Measurements from ENCODE around the gene NR2E1.
A peak's percentile ranks its signal among the peaks of the same experiment; 100 is the strongest.

Gene NR2E1

DNA sequence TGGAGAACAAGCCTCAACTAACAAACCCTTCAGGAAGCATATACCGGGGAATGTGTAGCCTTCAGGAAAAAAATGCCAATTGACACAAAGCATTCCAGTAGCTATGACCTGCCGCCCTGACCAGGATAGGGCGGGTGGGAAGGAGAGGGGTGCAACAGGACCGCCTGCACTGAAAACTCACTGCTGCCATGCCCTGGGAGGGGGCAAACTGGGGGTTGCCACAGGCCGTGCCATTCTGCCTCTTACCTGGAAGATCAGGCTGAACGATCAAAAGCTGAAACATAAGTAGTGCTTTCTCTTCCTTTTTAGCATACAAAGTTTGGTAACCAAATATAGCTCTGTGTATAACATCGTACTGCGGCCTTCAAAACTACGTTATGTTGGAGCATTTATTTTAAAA is 21.7 kb downstream of the NR2E1 start:
- Histone ChIP-seq H3K36me3 (ENCODE audit: insufficient read depth, low read length) (no peaks in the 10 kb centered on the region), H3K9me3 (ENCODE audit: low read length) (no peaks in the 10 kb centered on the region), H3K4me1 (ENCODE audit: insufficient read depth, low read length) (no peaks in the 10 kb centered on the region), H3K27me3 (ENCODE audit: insufficient read depth, low read length) (peaks cover 4% of the 10 kb centered on the region), H3K4me3 (ENCODE audit: low read length) (no peak overlapping the region), H2AFZ (ENCODE audit: low read depth, low read length) (no peak overlapping the region)

DNA sequence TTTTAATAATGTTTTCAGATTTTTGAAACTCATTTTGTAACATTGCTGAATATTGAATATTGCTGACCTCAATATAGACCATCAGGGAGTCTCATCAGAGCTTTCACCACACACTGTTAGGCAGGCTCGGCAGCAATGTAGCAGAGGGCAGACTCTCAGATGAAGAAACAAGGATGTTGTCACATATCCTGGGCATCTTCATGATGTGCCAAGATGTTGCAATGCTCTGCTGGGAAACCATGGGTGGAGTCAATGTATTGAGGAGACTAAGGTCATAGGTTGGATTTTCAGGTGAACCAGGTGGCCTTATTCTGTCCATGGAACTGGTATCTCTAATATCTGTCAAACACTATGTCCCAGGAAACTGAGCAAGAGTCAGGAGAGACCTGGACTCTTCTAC is 27.3 kb downstream of the NR2E1 start:
- no peaks in the 10 kb centered on the region for H3K27me3 ChIP-seq (ENCODE audit: insufficient read depth, low read length)
- no peaks in the 10 kb centered on the region for H3K9me3 ChIP-seq (ENCODE audit: low read length)
- no peak overlapping the region for H3K4me3 ChIP-seq (ENCODE audit: low read length)
- H3K4me1 ChIP-seq (ENCODE audit: insufficient read depth, low read length) = no peaks in the 10 kb centered on the region
- no peaks in the 10 kb centered on the region for H3K36me3 ChIP-seq (ENCODE audit: insufficient read depth, low read length)
- H2AFZ ChIP-seq (ENCODE audit: low read depth, low read length) = no peak overlapping the region

DNA sequence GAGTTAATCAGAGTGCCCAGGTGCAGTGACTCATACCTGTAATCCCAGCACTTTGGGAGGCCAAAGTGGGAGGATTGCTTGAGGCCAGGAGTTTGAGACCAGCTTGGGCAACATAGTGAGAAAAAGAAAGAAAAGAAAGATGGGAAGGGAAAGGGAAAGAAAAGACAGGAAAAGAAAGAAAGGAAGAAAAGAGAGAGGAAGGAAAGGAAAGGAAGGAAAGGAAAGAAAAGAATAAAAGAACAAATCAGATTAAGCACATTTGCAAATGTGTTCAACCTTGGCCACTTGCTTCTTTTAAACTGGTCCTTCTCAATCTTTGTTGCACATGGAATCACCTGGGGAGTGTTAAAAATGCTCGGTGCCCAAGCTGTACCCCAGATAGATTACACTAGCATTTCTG is 28.0 kb downstream of the NR2E1 start:
- Histone ChIP-seq H2AFZ (ENCODE audit: low read depth, low read length) (no peak overlapping the region), H3K27me3 (ENCODE audit: insufficient read depth, low read length) (no peaks in the 10 kb centered on the region), H3K4me1 (ENCODE audit: insufficient read depth, low read length) (no peaks in the 10 kb centered on the region), H3K9me3 (ENCODE audit: low read length) (no peaks in the 10 kb centered on the region), H3K4me3 (ENCODE audit: low read length) (no peak overlapping the region), H3K36me3 (ENCODE audit: insufficient read depth, low read length) (no peaks in the 10 kb centered on the region)

DNA sequence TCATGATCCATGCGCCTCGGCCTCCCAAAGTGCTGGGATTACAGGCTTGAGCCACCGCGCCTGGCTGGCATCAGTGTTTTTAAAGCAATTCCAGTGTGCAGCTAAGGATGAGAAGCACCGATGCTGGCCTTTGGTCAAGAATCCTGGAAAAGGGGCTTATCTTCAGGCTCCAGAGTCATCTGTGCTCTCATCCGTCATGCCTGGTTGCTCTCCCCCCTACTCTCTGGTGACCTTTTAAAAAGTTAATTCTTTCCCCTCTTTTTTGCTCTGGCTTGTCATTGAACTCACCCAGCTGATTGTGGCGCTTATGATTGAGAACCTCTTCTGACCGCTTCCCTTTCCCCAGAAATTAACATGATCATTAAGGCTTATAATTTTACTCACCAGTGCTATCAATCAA is 28.7 kb downstream of the NR2E1 start:
- Histone ChIP-seq H3K27me3 (ENCODE audit: insufficient read depth, low read length) (no peaks in the 10 kb centered on the region), H2AFZ (ENCODE audit: low read depth, low read length) (no peak overlapping the region), H3K9me3 (ENCODE audit: low read length) (no peaks in the 10 kb centered on the region), H3K4me1 (ENCODE audit: insufficient read depth, low read length) (no peaks in the 10 kb centered on the region), H3K36me3 (ENCODE audit: insufficient read depth, low read length) (no peaks in the 10 kb centered on the region), H3K4me3 (ENCODE audit: low read length) (no peak overlapping the region)

GRCh38 chr6:108195209-108195608 is 29.4 kb downstream of the NR2E1 start:
- no peaks in the 10 kb centered on the region for H3K36me3 ChIP-seq (ENCODE audit: insufficient read depth, low read length)
- no peaks in the 10 kb centered on the region for H3K9me3 ChIP-seq (ENCODE audit: low read length)
- H3K27me3 ChIP-seq (ENCODE audit: insufficient read depth, low read length) = no peaks in the 10 kb centered on the region
- no peak overlapping the region for H2AFZ ChIP-seq (ENCODE audit: low read depth, low read length)
- H3K4me1 ChIP-seq (ENCODE audit: insufficient read depth, low read length) = no peaks in the 10 kb centered on the region
- no peak overlapping the region for H3K4me3 ChIP-seq (ENCODE audit: low read length)

GRCh38 chr6:108198761-108199498 is 33.1 kb downstream of the NR2E1 start:
- Histone ChIP-seq H3K27me3 (ENCODE audit: insufficient read depth, low read length) (no peaks in the 10 kb centered on the region), H3K36me3 (ENCODE audit: insufficient read depth, low read length) (no peaks in the 10 kb centered on the region), H2AFZ (ENCODE audit: low read depth, low read length) (no peak overlapping the region), H3K4me3 (ENCODE audit: low read length) (no peak overlapping the region), H3K4me1 (ENCODE audit: insufficient read depth, low read length) (peaks cover 14% of the 10 kb centered on the region), H3K9me3 (ENCODE audit: low read length) (no peaks in the 10 kb centered on the region)

- Histone ChIP-seq H2AFZ (ENCODE audit: low read depth, low read length) (no peak overlapping the region), H3K27me3 (ENCODE audit: insufficient read depth, low read length) (no peaks in the 10 kb centered on the region), H3K4me3 (ENCODE audit: low read length) (no peak overlapping the region), H3K9me3 (ENCODE audit: low read length) (no peaks in the 10 kb centered on the region), H3K36me3 (ENCODE audit: insufficient read depth, low read length) (no peaks in the 10 kb centered on the region), H3K4me1 (ENCODE audit: insufficient read depth, low read length) (peaks cover 15% of the 10 kb centered on the region)
These were observed 34.4 kb downstream of the NR2E1 start for GRCh38 chr6:108200186-108200585.

DNA sequence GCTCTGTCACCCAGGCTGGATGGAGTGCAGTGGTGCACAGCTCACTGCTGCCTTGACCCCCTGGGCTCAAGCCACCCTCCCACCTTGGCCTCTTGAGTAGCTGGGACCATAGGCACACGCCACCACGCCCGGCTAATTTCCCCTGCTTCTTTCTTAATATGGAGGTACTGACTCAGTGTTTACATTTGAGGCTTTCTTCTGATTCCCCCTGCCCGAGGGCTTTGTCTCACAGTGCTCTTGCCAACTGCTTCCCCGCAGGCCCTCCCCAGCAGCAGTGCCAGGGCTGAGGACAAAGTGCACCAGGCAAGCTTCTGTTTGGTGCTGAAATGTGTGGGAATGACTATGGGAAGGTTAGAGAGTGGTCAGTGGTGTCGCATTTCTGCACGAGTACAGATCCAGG is 34.8 kb downstream of the NR2E1 start:
- H3K9me3 ChIP-seq (ENCODE audit: low read length) = no peaks in the 10 kb centered on the region
- H3K36me3 ChIP-seq (ENCODE audit: insufficient read depth, low read length) = no peaks in the 10 kb centered on the region
- H3K4me3 ChIP-seq (ENCODE audit: low read length) = no peak overlapping the region
- peaks cover 15% of the 10 kb centered on the region for H3K4me1 ChIP-seq (ENCODE audit: insufficient read depth, low read length)
- H3K27me3 ChIP-seq (ENCODE audit: insufficient read depth, low read length) = no peaks in the 10 kb centered on the region
- no peak overlapping the region for H2AFZ ChIP-seq (ENCODE audit: low read depth, low read length)

DNA sequence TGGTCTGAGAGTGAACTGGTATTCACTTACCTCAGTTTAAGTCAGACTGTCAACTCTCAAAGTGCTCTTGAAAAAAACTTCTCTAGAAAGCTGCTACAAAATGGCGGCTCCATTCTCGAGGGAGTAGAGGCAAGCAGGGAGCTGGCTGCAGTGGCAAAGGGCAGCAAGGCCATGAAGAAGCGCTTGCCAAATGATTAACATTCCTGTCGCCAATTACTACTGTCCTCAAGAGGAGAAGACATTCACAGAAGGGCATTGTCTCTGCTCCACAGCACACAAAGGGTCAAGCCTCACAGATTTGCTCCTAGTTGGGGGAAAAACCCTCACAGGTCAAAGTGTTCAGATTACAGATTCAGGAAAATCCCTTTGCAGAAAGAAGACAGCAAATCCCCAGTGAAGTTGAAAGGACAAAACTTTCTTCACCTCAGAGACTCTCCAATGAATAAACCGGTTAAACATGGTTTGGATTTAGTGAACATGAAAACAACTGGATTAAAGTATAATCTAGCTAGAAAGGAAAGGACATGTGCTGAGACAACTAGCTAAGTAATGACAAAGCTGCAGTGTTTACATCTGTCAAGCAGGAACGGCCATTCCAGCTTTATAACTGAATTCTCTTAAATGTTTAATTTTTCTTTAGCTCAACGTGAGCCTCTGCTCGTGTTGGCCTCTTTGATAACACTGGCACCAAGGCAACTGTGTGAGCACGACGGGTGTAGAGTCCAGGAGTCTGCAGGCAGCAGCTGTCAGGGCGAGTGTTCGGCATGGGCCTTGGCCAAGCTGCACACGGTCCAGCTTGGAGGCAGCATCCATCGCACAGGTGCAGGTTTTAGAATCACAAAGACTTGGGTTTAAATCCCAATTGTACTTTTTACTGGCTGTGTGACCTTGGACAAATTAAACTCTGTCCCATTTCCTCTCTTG is 37.6 kb downstream of the NR2E1 start:
- Histone ChIP-seq H3K36me3 (ENCODE audit: insufficient read depth, low read length) (no peaks in the 10 kb centered on the region), H3K4me1 (ENCODE audit: insufficient read depth, low read length) (peaks cover 15% of the 10 kb centered on the region), H3K27me3 (ENCODE audit: insufficient read depth, low read length) (no peaks in the 10 kb centered on the region), H2AFZ (ENCODE audit: low read depth, low read length) (peak overlapping the region; percentile 30), H3K4me3 (ENCODE audit: low read length) (no peak overlapping the region), H3K9me3 (ENCODE audit: low read length) (no peaks in the 10 kb centered on the region)

- Histone ChIP-seq H3K9me3 (ENCODE audit: low read length) (no peaks in the 10 kb centered on the region), H3K4me1 (ENCODE audit: insufficient read depth, low read length) (peaks cover 15% of the 10 kb centered on the region), H3K4me3 (ENCODE audit: low read length) (no peak overlapping the region), H3K27me3 (ENCODE audit: insufficient read depth, low read length) (no peaks in the 10 kb centered on the region), H2AFZ (ENCODE audit: low read depth, low read length) (no peak overlapping the region), H3K36me3 (ENCODE audit: insufficient read depth, low read length) (peaks cover 8% of the 10 kb centered on the region)
These were observed 41.2 kb downstream of the NR2E1 start for GRCh38 chr6:108207013-108207412.

GRCh38 chr6:108209738-108210137 is 43.9 kb downstream of the NR2E1 start:
- Histone ChIP-seq H3K36me3 (ENCODE audit: insufficient read depth, low read length) (peaks cover 10% of the 10 kb centered on the region), H3K4me3 (ENCODE audit: low read length) (no peak overlapping the region), H3K9me3 (ENCODE audit: low read length) (no peaks in the 10 kb centered on the region), H3K4me1 (ENCODE audit: insufficient read depth, low read length) (no peaks in the 10 kb centered on the region), H3K27me3 (ENCODE audit: insufficient read depth, low read length) (no peaks in the 10 kb centered on the region), H2AFZ (ENCODE audit: low read depth, low read length) (no peak overlapping the region)

GRCh38 chr6:108210556-108210955 is 44.7 kb downstream of the NR2E1 start:
- no peaks in the 10 kb centered on the region for H3K9me3 ChIP-seq (ENCODE audit: low read length)
- no peak overlapping the region for H2AFZ ChIP-seq (ENCODE audit: low read depth, low read length)
- no peaks in the 10 kb centered on the region for H3K4me1 ChIP-seq (ENCODE audit: insufficient read depth, low read length)
- no peak overlapping the region for H3K4me3 ChIP-seq (ENCODE audit: low read length)
- no peaks in the 10 kb centered on the region for H3K27me3 ChIP-seq (ENCODE audit: insufficient read depth, low read length)
- peaks cover 10% of the 10 kb centered on the region for H3K36me3 ChIP-seq (ENCODE audit: insufficient read depth, low read length)

DNA sequence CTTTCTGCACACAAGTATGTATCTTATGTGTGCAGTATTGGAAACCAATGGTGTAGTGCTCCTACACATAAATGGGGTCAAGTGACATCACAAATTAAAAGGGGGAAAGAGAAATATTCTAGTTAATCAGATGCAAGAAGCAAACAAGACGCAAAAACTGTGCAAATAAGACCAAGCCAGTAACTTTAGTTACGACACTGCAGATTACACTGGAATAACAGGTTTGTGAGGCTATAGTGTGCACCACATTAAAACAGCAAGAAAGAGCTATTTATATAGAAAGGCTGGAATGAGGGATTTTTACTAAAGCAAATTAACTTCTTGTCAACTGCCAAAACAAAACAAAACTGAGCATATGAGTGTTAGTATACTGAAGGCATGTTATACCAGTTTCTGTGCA is 45.8 kb downstream of the NR2E1 start:
- no peaks in the 10 kb centered on the region for H3K27me3 ChIP-seq (ENCODE audit: insufficient read depth, low read length)
- H3K4me1 ChIP-seq (ENCODE audit: insufficient read depth, low read length) = no peaks in the 10 kb centered on the region
- H2AFZ ChIP-seq (ENCODE audit: low read depth, low read length) = no peak overlapping the region
- H3K4me3 ChIP-seq (ENCODE audit: low read length) = no peak overlapping the region
- H3K9me3 ChIP-seq (ENCODE audit: low read length) = no peaks in the 10 kb centered on the region
- peaks cover 11% of the 10 kb centered on the region for H3K36me3 ChIP-seq (ENCODE audit: insufficient read depth, low read length)

All from neuron (in vitro differentiated cells).